H1 (cell line): ENCODE measurements around the gene ITGB8.

Experiments
- ATF3 ChIP-seq: IDR thresholded peaks from 2 replicates; pipeline ENCODE4 v1.6.1; 2011; ENCODE audit warnings: low read depth, mild to moderate bottlenecking, low read length; ENCODE audit not compliant: insufficient read depth
- CTCF ChIP-seq, 3 experiments: IDR thresholded peaks; 1 replicate in 2 of 3; 2 replicates in 1 of 3; pipeline versions ENCODE4 v1.5.1 to v1.6.1; 2011; ENCODE audit warnings: low read length in 3 of 3, mild to moderate bottlenecking in 3 of 3, inconsistent platforms in 2 of 3, low read depth in 1 of 3, moderate library complexity in 1 of 3; ENCODE audit not compliant: insufficient read depth in 1 of 3; ENCODE audit errors: control extremely low read depth in 1 of 3
- EGR1 ChIP-seq: IDR thresholded peaks from 2 replicates; pipeline ENCODE4 v1.6.1; 2011; ENCODE audit warnings: low read depth, low read length, borderline replicate concordance
- EZH2 ChIP-seq: fragments of 200-600 bp; sonication (generic); IDR thresholded peaks from 2 replicates; pipeline ENCODE4 v1.7.1; 2012; ENCODE audit warnings: low read depth, mild to moderate bottlenecking, moderate library complexity, low read length, inconsistent platforms; ENCODE audit not compliant: severe bottlenecking
- GABPA ChIP-seq: IDR thresholded peaks from 2 replicates; pipeline ENCODE4 v1.6.1; 2011; ENCODE audit warnings: mild to moderate bottlenecking, low read length, moderate library complexity, borderline replicate concordance; ENCODE audit not compliant: insufficient read depth
- JUN ChIP-seq: IDR thresholded peaks from 2 replicates; pipeline ENCODE4 v1.6.1; 2011; ENCODE audit warnings: low read depth, mild to moderate bottlenecking, improper control_type of control experiment, low read length
- POLR2A ChIP-seq, 2 experiments: IDR thresholded peaks; 1 replicate in 1 of 2; 2 replicates in 1 of 2; pipeline ENCODE4 v1.6.1; 2011; ENCODE audit warnings: low read depth in 2 of 2, low read length in 2 of 2, mild to moderate bottlenecking in 2 of 2; ENCODE audit errors: control extremely low read depth in 1 of 2
- RAD21 ChIP-seq, 2 experiments: IDR thresholded peaks in 1 of 2; conservative IDR thresholded peaks in 1 of 2; 2 replicates each; pipeline ENCODE4 v1.6.1; 2011; ENCODE audit warnings: low read depth in 2 of 2, low read length in 2 of 2, improper control_type of control experiment in 1 of 2, inconsistent platforms in 1 of 2, mild to moderate bottlenecking in 1 of 2, moderate library complexity in 1 of 2
- RBBP5 ChIP-seq: IDR thresholded peaks from 2 replicates; pipeline ENCODE4 v1.7.1; 2012; ENCODE audit warnings: low read depth, mild to moderate bottlenecking, inconsistent platforms, low read length, moderate library complexity, borderline replicate concordance
- SAP30 ChIP-seq: fragments of 300-600 bp; sonication (generic); IDR thresholded peaks from 2 replicates; pipeline ENCODE4 v1.7.1; 2012; ENCODE audit warnings: low read length, moderate library complexity, mild to moderate bottlenecking, inconsistent platforms; ENCODE audit not compliant: insufficient read depth, insufficient replicate concordance
- SIN3A ChIP-seq, 2 experiments: IDR thresholded peaks in 1 of 2; conservative IDR thresholded peaks in 1 of 2; 2 replicates each; pipeline ENCODE4 v1.6.1; 2011 to 2012; ENCODE audit warnings: low read length in 2 of 2, improper control_type of control experiment in 1 of 2, low read depth in 1 of 2, mild to moderate bottlenecking in 1 of 2
- SRF ChIP-seq: IDR thresholded peaks from 2 replicates; pipeline ENCODE4 v1.6.1; 2011; ENCODE audit warnings: mild to moderate bottlenecking, low read depth, low read length, moderate library complexity
- YY1 ChIP-seq: IDR thresholded peaks from 2 replicates; pipeline ENCODE4 v1.6.1; 2011; ENCODE audit warnings: low read depth, mild to moderate bottlenecking, low read length

GRCh38 chr7:20307901-20308300, 22.8 kb upstream of the ITGB8 start:
- TF ChIP-seq RAD21 (IDR thresholded peaks at IDR 0.05 in 1 of 2, conservative IDR thresholded peaks at IDR 0.05 in 1 of 2; ENCODE audit: low read depth in 2 of 2, low read length in 2 of 2) (no peak), EZH2 (no peak), CTCF (IDR thresholded peaks at IDR 0.05; ENCODE audit: control extremely low read depth in 1 of 3, insufficient read depth in 1 of 3, low read depth in 1 of 3, low read length in 3 of 3) (no peak), ATF3 (no peak), SRF (no peak), POLR2A (IDR thresholded peaks at IDR 0.05; ENCODE audit: control extremely low read depth in 1 of 2, low read depth in 2 of 2, low read length in 2 of 2) (no peak), JUN (no peak), RBBP5 (no peak), SIN3A (conservative IDR thresholded peaks at IDR 0.05 in 1 of 2, IDR thresholded peaks at IDR 0.05 in 1 of 2; ENCODE audit: low read depth in 1 of 2, low read length in 2 of 2) (no peak), GABPA (no peak), YY1 (no peak), SAP30 (no peak), EGR1 (no peak)
